Tibial artery (tissue), 4 donors: ENCODE results near the gene DNM3.

Experiments used
- DNase-seq, 2 donors: peaks; one replicate each; pipeline ENCODE4 v3.0.0-alpha.2; 2019
- H3K27ac ChIP-seq, 2 donors: fragments of 200-600 bp; sonication (generic) in 1 of 2; 1 replicate in 1 of 2; 2 replicates in 1 of 2; pipeline ENCODE4 v1.5.1; 2018 to 2019; ENCODE audit warnings: mild to moderate bottlenecking in 1 of 2
- H3K27me3 ChIP-seq, 2 donors: fragments of 200-600 bp; sonication (generic) in 1 of 2; one replicate each; pipeline versions ENCODE4 v1.5.1 to v1.6.0; 2016 to 2019
- H3K36me3 ChIP-seq, 3 donors: fragments of 200-600 bp; sonication (generic) in 2 of 3; one replicate each; pipeline ENCODE4 v1.5.1; 2016 to 2019; ENCODE audit warnings: mild to moderate bottlenecking in 2 of 3
- H3K4me1 ChIP-seq, 4 donors: fragments of 200-600 bp; sonication (generic) in 2 of 4; 1 replicate in 3 of 4; 2 replicates in 1 of 4; pipeline ENCODE4 v1.5.1; 2016 to 2019
- H3K4me3 ChIP-seq, 2 donors: fragments of 200-600 bp; sonication (generic) in 1 of 2; 1 replicate in 1 of 2; 2 replicates in 1 of 2; pipeline ENCODE4 v1.5.1; 2018 to 2019; ENCODE audit warnings: mild to moderate bottlenecking in 2 of 2
- H3K9me3 ChIP-seq, 3 donors: fragments of 200-600 bp; sonication (generic) in 1 of 3; one replicate each; pipeline ENCODE4 v1.5.1; 2016 to 2019
- CTCF ChIP-seq, 2 experiments: fragments of 200-600 bp in 1 of 2; fragments of 450-650 bp in 1 of 2; IDR thresholded peaks; one replicate each; pipeline ENCODE4 v1.5.1; 2017 to 2019; ENCODE audit warnings: antibody characterized with exemption in 2 of 2, mild to moderate bottlenecking in 1 of 2, moderate library complexity in 1 of 2
- intact Hi-C: fragments of 100-400 bp; cut with DNase I; formaldehyde crosslinking; loops from one replicate; pipeline ENCODE4 v1.15.0; 2023; ENCODE audit warnings: low total_unique reads

DNM3 gene

DNA sequence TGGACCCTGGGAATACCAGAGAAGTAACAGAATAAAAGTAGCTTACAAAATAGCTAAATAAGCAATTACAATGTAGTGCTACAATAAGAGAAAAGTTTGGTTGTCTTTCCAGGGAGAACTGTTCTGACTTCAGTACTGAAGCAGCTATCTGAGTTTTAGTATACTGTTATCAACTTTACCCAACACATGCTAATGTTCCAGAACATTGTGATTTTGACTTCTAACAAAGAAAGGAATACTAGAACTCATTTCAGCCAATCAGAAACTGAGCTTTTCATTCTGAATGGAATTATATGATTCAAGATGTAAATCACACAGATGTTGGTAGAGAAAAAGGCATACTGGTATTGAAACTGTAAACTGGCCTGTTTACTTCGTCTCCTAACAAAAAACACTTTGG lies 579.1 kb downstream of the DNM3 start, which contains the start of gene C1orf105:
C1orf105 (plus strand) TSS at position 301 of the 400 bp plus-strand sequence. CDS start 201 bp downstream, outside the sequence.
- Histone ChIP-seq H3K36me3 (no peaks in the 10 kb centered on the region), H3K27me3 (no peaks in the 10 kb centered on the region), H3K4me1 (peaks cover 0 to 18% (median 10%) of the 10 kb centered on the region in 4 donors), H3K4me3 (no peak within 1 kb of the TSS), H3K27ac (no peak within 1 kb of the TSS), H3K9me3 (no peaks in the 10 kb centered on the region)
- no peak for DNase-seq
- TF ChIP-seq CTCF (IDR thresholded peaks at IDR 0.05), result no peak
- intact Hi-C loops, result no loop called here

DNA sequence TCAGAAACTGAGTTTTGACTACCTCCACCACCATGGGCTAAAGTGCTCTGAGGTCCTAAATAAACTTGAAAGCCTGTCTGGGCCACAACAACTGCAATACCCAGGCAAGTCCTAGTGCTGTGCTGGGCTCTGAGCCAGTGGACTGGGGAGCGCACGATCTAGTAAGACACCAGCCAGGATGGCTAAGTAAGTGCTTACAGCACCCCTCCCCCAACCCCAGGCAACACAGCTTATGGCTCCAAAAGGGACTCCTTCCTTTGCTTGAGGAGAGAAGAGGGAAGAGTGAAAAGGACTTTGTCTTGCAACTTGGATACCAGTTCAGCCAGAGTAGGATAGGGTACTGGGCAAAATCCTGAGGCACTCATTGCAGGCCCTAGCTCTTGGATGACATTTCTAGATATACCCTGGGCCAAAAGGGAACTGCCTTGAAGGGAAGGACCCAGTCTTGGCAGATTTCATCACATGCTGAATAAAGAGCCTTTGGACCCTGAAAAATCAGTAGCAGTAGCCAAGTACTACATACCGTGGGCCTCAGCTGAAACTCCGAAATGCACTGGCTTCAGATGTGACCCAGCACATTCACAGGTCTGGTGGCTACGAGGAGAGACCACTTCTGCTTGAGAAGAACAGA lies 580.8 kb downstream of the DNM3 start:
- DNase-seq, result peak; percentile 27 to 66
- intact Hi-C loops, result no loop called here
- peak overlapping the region in 1 of 2 donors; percentile 44 for H3K27ac ChIP-seq
- no peaks in the 10 kb centered on the region for H3K36me3 ChIP-seq
- H3K4me1 ChIP-seq, result peaks cover 0 to 18% (median 10%) of the 10 kb centered on the region in 4 donors
- TF ChIP-seq CTCF (IDR thresholded peaks at IDR 0.05), result no peak
- H3K27me3 ChIP-seq, result no peaks in the 10 kb centered on the region
- no peak overlapping the region for H3K4me3 ChIP-seq
- no peaks in the 10 kb centered on the region for H3K9me3 ChIP-seq

- intact Hi-C loops, result no loop called here
- no peak for TF ChIP-seq CTCF (IDR thresholded peaks at IDR 0.05)
These were observed 582.0 kb downstream of the DNM3 start for GRCh38 chr1:172423336-172423735.

DNA sequence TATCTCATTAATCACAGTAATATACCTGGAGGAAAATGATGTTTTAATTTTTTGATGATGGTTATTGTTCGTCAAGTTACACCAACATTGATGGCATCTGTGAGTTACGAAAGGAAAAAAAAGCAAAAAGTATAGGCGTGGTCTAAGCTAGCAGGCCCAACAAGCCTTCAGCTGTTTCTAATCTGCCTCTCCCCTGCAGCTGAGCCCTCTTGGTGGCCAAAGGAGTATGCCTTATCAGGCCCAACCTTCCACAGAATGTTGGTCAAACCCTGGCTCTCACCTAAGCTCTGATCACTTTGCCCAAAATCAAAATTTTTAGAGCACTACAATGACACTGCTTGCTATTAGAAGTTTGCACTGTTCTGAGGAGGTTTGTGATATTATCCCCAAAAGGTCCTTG lies 584.0 kb downstream of the DNM3 start:
- no peak overlapping the region for H3K4me3 ChIP-seq
- no peaks in the 10 kb centered on the region for H3K36me3 ChIP-seq
- H3K27ac ChIP-seq, result no peak overlapping the region
- H3K9me3 ChIP-seq, result no peaks in the 10 kb centered on the region
- intact Hi-C loops, result no loop called here
- TF ChIP-seq CTCF (IDR thresholded peaks at IDR 0.05), result no peak
- peaks cover 0 to 18% (median 10%) of the 10 kb centered on the region in 4 donors for H3K4me1 ChIP-seq
- no peak for DNase-seq
- no peaks in the 10 kb centered on the region for H3K27me3 ChIP-seq

More at GRCh38 chr1:172423336-172423735, 582.0 kb downstream of the DNM3 start:
- no peak overlapping the region for H3K4me3 ChIP-seq
- no peak overlapping the region for H3K27ac ChIP-seq
- H3K27me3 ChIP-seq, result no peaks in the 10 kb centered on the region
- H3K4me1 ChIP-seq, result peaks cover 0 to 18% (median 10%) of the 10 kb centered on the region in 4 donors
- H3K36me3 ChIP-seq, result no peaks in the 10 kb centered on the region
- DNase-seq, result no peak
- no peaks in the 10 kb centered on the region for H3K9me3 ChIP-seq

GRCh38 chr1:172427191-172427590 lies 585.9 kb downstream of the DNM3 start:
- peaks cover 0 to 13% (median 5%) of the 10 kb centered on the region in 4 donors for H3K4me1 ChIP-seq
- no peaks in the 10 kb centered on the region for H3K9me3 ChIP-seq
- no peak overlapping the region for H3K27ac ChIP-seq
- TF ChIP-seq CTCF (IDR thresholded peaks at IDR 0.05), result no peak
- peaks cover 0 to 7% (median 0%) of the 10 kb centered on the region in 3 donors for H3K36me3 ChIP-seq
- intact Hi-C loops, result no loop called here
- DNase-seq, result no peak
- H3K4me3 ChIP-seq, result no peak overlapping the region
- H3K27me3 ChIP-seq, result no peaks in the 10 kb centered on the region
